ENCODE results near the gene CD163L1. TPM values are rescaled to one million over a fixed set of nuclear protein-coding genes. Genes with fewer than 3 reads are reported as not detected.
"Not testable (repeated sequence)": the region's sequence is repeated elsewhere in the genome, so short reads cannot be mapped to it uniquely, and the experiment has no call there.

CD163L1 gene
- total RNA-seq, 1 donor from 2014 or later: 0.10 TPM

DNA sequence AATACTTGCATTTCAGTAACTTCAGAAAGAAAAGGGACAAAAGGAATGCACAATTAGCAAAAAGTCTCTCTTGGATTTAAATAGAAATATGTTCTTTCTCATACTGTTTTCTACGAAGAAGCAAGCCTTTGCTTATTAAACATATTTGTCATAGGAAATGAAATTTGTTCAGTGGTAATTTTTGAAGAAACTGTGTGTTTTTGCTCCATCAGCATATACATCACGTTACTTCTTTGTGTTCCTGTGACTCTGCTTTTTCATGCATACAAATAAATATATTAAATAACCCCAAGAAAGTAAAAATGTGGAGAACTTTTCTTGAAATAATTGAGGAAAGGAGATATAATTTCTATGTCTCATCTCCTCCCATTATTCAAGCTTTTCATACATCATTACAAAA lies 39.7 kb downstream of the CD163L1 start:
- no peak for DNase-seq (ENCODE audit: low read depth)

DNA sequence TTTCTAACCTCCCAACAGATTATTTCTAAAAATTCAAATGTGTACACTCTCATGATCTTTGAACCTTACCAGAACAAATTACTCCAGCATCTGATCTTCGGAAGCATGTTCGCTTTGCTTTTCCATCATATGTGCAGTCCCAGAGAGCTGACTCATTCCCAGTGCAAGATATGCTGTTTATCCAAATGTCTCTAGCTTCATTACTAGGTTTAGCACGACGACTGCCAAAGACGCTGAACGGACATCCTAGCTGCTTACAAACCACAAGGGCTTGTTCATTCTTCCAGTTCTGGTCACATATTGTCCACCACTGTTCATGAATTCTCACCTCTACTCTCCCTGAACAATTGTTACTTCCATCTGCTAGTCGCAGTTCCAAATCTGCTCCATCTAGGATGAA lies 40.5 kb downstream of the CD163L1 start:
- no peak for DNase-seq (ENCODE audit: low read depth)

GRCh38 chr12:7399089-7399488 lies 44.9 kb downstream of the CD163L1 start:
- DNase-seq (ENCODE audit: low read depth): no peak

GRCh38 chr12:7396418-7396817 lies 47.5 kb downstream of the CD163L1 start:
- DNase-seq (ENCODE audit: low read depth): no peak

- DNase-seq (ENCODE audit: low read depth): no peak
These were observed 48.0 kb downstream of the CD163L1 start for GRCh38 chr12:7395950-7396349.

- no peak for DNase-seq (ENCODE audit: low read depth)
These were observed 56.7 kb downstream of the CD163L1 start for GRCh38 chr12:7387289-7387688.

DNA sequence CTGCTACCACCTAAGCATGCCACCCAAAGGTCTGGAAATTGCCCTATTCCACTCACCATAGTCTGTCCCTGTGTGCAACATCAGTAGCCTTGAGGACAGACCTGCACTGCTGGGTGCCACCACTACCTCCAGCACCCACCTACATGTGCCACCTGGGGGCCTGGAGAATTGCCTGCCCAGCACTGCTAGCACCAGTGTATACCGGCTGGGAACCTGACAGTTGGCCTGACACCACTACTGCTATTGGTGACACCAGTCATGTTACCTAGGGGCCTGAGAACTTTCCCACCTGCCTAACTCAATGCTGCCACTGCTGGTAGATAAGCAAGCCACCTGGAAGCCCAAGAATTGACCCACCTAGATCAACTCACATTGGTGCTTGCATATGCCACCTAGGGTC lies 60.8 kb downstream of the CD163L1 start:
- no peak for DNase-seq (ENCODE audit: low read depth)

DNA sequence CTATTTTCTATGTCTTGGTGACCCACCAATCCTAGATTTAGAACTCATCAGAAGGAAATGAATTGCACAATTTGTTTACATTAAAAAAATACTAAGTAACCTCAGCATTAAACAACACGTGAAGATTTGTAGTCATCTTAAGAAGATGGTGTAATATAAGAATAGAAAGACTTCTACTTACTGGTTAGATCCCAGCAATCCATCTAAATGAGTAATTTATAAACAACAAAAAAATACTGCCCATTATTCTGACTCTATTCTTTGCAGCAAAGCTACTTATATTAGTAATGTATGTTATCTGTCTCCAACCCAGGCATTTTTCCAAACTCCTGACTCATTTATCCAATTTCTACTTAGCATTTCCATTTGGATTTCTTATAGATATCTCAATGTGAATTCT lies 67.8 kb downstream of the CD163L1 start:
- DNase-seq (ENCODE audit: low read depth): no peak

DNA sequence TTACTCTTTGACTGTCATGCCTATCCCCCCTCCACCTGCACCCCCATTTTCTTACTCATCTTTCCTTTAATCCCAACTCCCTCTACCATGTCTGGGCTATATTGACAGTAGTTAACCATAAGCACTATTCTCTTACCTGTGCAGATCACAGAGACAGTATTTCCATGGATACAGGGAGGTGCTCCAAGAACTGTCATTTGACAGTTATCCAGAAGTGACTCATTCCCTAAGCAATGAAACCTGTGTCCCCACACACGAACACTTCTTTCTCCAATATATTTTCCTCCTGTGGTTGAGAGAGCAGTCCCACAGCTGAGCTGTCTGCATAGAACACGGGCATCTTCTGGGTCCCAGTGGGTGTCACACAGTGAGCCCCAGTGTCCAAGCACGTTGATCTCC lies 68.8 kb downstream of the CD163L1 start:
- no peak for DNase-seq (ENCODE audit: low read depth)

DNA sequence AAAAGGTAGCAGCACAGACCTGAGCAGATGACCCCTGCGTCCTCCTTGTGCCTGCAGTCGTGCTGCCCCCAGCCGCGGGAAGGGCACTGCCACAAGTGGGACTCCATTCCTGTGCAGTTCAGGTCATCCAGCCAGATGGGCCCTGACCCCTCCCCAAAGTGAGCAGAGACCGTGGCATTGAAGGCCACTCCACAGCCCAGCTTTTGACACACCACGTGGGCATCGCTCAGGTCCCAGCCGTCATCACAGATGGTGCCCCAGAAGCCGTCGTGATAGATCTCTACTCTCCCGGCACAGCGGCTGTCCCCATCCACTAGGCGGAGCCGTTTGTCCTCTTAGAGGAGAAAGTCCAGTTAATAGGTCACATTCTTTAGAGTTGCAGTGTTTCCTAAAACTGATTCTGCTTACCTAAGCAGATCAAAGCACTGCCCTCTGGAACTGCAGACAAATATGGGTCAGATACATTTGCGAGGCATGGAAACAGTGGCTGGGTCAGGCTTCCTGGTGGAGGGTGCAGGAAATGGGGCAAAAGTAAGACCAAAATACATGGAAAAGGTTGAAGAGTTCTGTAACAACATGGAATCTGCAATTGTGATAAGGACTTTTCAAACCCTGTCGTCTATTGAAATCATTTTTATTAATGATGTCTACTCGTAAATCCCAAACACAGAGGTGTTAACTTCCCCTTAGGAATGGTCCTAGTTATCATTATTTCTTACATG lies 69.4 kb downstream of the CD163L1 start:
- peak; percentile 2 for DNase-seq (ENCODE audit: low read depth)

DNA sequence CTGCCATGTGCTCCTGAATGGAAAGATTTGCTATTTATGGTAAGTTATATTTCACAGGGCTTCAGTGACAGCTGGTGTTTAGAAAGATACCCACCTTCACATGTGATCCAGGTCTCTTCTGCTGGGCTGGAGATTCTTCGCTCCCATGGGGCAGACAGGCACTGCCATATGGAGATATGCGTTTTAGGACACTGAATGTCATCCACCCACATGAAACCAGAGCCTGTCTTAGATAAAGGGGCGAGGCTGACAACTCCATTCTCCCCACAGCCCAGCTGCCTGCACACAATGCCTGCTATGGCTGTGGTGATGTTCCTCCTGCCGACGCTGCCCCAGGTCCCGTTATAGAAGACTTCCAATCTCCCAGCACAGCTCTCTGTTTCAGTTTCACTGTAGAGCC lies 70.7 kb downstream of the CD163L1 start:
- DNase-seq (ENCODE audit: low read depth): no peak

GRCh38 chr12:7369274-7369729 lies 74.7 kb downstream of the CD163L1 start:
- no peak for DNase-seq (ENCODE audit: low read depth)

DNA sequence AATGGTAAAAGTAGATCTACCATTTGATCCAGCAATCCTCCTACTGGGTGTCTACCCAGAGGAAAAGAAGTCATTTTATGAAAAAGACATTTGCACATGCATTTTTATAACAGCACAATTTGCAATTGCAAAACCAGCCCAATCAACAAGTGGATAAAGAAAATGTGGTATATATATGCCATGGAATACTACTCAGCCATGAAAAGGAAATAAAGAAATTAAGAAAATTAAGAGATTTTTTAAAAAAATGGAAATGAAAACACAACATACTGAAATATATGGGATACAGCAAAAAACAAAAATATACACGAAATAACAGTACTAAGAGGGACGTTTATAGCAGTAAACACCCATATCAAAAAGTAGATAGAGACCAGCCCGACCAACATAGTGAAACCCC lies 81.2 kb downstream of the CD163L1 start:
- DNase-seq (ENCODE audit: low read depth): no peak

DNA sequence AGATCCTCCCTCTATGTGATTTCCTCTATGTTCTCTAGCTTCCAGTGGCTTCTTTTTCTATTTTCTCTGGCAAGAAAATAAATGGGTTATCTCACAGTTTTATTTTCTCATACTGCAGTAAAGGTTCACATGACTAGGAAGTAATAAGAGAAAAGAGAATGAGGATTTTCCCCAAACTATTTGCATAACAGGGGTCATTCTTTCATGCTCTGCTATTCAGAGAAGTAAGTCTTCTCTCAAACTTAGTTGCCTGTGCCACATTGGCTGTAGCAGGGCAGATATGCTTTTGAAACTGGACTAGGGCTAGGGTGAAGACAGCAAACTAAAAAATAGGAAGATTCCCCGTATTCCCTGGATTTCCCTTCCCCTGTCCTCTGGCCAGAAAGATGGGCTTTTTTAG lies 82.7 kb downstream of the CD163L1 start:
- DNase-seq (ENCODE audit: low read depth): no peak

- DNase-seq (ENCODE audit: low read depth): no peak
These were observed 89.4 kb downstream of the CD163L1 start for GRCh38 chr12:7354529-7354928.

- DNase-seq (ENCODE audit: low read depth): no peak
These were observed 91.3 kb downstream of the CD163L1 start for GRCh38 chr12:7352661-7353060.

GRCh38 chr12:7351177-7351576 lies 92.8 kb downstream of the CD163L1 start:
- no peak for DNase-seq (ENCODE audit: low read depth)

- DNase-seq (ENCODE audit: low read depth): no peak
These were observed 94.5 kb downstream of the CD163L1 start for GRCh38 chr12:7349418-7349817.

- no peak for DNase-seq (ENCODE audit: low read depth)
These were observed 97.3 kb downstream of the CD163L1 start for GRCh38 chr12:7346551-7347225.

DNA sequence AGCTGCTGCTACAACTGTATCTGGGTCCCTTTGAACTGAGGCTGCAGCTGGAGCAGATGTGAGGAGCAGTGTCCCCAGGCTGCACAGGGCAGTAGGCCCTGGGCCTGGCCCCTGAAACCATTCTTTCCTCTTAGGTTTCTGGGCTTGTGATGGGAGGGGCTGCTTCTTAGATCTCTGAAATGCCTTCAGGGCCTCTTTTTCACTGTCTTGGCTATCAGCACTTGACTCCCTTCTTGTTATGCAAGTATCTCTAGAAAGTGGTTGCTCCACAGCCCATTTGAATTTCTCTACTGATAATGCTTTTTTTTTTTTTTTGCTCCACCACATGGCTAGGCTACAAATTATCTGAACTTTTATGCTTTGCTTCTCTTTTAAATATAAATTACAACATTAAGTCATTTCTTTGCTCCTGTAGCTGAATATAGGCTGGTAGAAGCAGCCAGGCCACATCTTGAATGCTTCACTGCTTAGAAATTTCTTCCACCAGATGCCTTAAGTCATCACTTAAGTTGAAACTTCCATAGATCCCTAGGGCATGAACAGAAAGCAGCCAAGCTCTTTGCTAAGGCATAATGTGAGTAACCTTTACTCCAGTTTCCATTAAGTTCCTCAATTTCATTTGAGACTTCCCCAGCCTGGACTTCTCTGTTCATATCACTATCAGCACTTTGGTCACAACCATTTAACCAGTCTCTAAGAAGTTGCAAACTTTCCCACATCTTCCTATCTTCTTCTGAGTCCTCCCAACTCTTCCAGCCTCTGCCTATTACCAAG lies 98.9 kb downstream of the CD163L1 start:
- DNase-seq (ENCODE audit: low read depth): no peak

DNA sequence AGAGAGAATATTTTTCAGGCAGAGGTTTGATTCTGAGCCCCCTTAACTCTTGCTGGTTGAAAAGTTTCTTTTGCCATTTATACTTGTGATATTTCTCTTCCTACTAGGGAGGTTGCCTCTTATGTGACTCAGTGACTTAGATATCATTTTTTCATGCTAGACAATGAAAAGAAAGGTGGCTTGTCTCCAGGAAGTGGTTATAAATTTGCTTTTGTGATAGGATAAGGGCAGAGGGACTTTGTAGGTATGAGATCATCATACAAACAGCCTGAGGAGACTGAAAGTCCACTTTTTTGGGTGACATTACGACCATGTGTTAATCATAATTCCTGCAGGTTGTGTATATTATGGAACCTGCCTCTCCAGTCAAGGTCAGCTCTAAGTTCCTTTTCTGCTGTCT lies 104.3 kb downstream of the CD163L1 start:
- no peak for DNase-seq (ENCODE audit: low read depth)

- DNase-seq (ENCODE audit: low read depth): not testable (repeated sequence)
These were observed 106.2 kb downstream of the CD163L1 start for GRCh38 chr12:7337790-7338189.

DNA sequence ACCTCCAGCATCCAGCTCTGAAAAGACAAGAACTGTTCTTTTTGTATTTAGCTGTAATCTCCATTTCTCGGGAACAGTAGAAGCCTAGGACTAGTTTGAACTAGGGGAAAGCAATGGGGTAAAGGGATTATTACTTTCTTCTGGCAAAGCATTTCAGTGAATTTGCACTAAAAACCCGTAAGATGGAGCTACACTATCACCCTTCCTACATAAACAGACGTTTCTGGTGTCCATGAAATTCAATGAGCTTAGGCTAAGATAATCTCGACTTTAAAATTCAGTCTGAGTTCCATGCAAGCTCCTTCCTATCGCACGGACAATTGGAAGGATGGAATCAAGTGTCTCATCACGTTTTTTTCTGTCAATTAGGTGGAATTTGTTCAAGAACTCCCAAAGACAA lies 116.0 kb downstream of the CD163L1 start:
- no peak for DNase-seq (ENCODE audit: low read depth)

All from renal cortical epithelial cell (primary cell).